Measurements from ENCODE around the gene SURF4. TPM values are rescaled to one million over a fixed set of nuclear protein-coding genes. Genes with fewer than 3 reads are reported as not detected.

Gene SURF4
- total and polyA plus RNA-seq, 2 of the 13 experiments (the other 11 are each of a cell fraction or from before 2014, with no cell fraction given), result 220 to 265 TPM

GRCh38 chr9:133359399-133360175, 16.3 kb downstream of the SURF4 start (continued):
- TF ChIP-seq SMAD1 (CRISPR knock-in tag; IDR thresholded peaks at IDR 0.05; ENCODE audit: borderline replicate concordance, low read depth) (no peak), IRF2 (CRISPR knock-in tag; IDR thresholded peaks at IDR 0.05) (no peak), UBTF (CRISPR knock-in tag; IDR thresholded peaks at IDR 0.05) (no peak), ZNF280D (CRISPR knock-in tag; IDR thresholded peaks at IDR 0.05) (no peak), NFRKB (IDR thresholded peaks at IDR 0.05) (no peak), THAP9 (CRISPR knock-in tag; IDR thresholded peaks at IDR 0.05; ENCODE audit: borderline replicate concordance) (no peak), RXRB (CRISPR knock-in tag; IDR thresholded peaks at IDR 0.05; ENCODE audit: borderline replicate concordance) (no peak), ERF (CRISPR knock-in tag; IDR thresholded peaks at IDR 0.05) (no peak), HNF4A (CRISPR knock-in tag; IDR thresholded peaks at IDR 0.05) (no peak), ZNF773 (CRISPR knock-in tag; IDR thresholded peaks at IDR 0.05; ENCODE audit: borderline replicate concordance) (no peak), ZNF687 (CRISPR knock-in tag; IDR thresholded peaks at IDR 0.05) (peak; percentile 44; the same call in 1 of the 2 replicates), SALL1 (CRISPR knock-in tag; IDR thresholded peaks at IDR 0.05) (peak; percentile 45; the same call in 1 of the 2 replicates), HOXA5 (CRISPR knock-in tag; IDR thresholded peaks at IDR 0.05) (no peak), ZBTB25 (CRISPR knock-in tag; IDR thresholded peaks at IDR 0.05) (no peak), KLF13 (CRISPR knock-in tag; IDR thresholded peaks at IDR 0.05) (no peak)
